H9 (cell line): Measurements from ENCODE around the gene HSPA12A. TPM values are rescaled to one million over a fixed set of nuclear protein-coding genes. Genes with fewer than 3 reads are reported as not detected.

Experiments
- DNase-seq: peaks from one replicate; pipeline ENCODE4 v3.0.0-alpha.2; 2017
- H2AFZ ChIP-seq: one replicate; pipeline ENCODE4 v1.6.1; 2013; ENCODE audit warnings: mild to moderate bottlenecking, low read length, control low read depth, moderate library complexity
- H2AK5ac ChIP-seq: 2 replicates; pipeline ENCODE4 v1.6.1; 2013; ENCODE audit warnings: low read length, control low read depth, mixed read lengths; ENCODE audit not compliant: insufficient read length
- H2BK120ac ChIP-seq: one replicate; pipeline ENCODE4 v1.6.1; 2013; ENCODE audit warnings: low read depth, mild to moderate bottlenecking, low read length, control low read depth, inconsistent platforms; ENCODE audit not compliant: poor library complexity, severe bottlenecking
- H2BK12ac ChIP-seq: 2 replicates; pipeline ENCODE4 v1.6.1; 2013; ENCODE audit warnings: low read length, control low read depth, mixed read lengths, low read depth; ENCODE audit not compliant: insufficient read length
- H2BK15ac ChIP-seq: 2 replicates; pipeline ENCODE4 v1.6.1; 2013; ENCODE audit warnings: low read depth, low read length, control low read depth
- H2BK20ac ChIP-seq: one replicate; pipeline ENCODE4 v1.6.1; 2013; ENCODE audit warnings: low read depth, mild to moderate bottlenecking, low read length, control low read depth, inconsistent platforms; ENCODE audit not compliant: poor library complexity, severe bottlenecking
- H2BK5ac ChIP-seq: 2 replicates; pipeline ENCODE4 v1.6.1; 2013; ENCODE audit warnings: low read length, control low read depth, mixed read lengths; ENCODE audit not compliant: insufficient read length
- H3K14ac ChIP-seq: 2 replicates; pipeline ENCODE4 v1.6.1; 2013; ENCODE audit warnings: low read length, control low read depth; ENCODE audit not compliant: insufficient read depth
- H3K18ac ChIP-seq: 2 replicates; pipeline ENCODE4 v1.6.1; 2013; ENCODE audit warnings: low read depth, mild to moderate bottlenecking, mixed read lengths, low read length, control low read depth; ENCODE audit not compliant: insufficient read length
- H3K23ac ChIP-seq: 2 replicates; pipeline ENCODE4 v1.6.1; 2013; ENCODE audit warnings: low read length, control low read depth, mixed read lengths, low read depth; ENCODE audit not compliant: insufficient read length
- H3K23me2 ChIP-seq: 2 replicates; pipeline ENCODE4 v1.6.1; 2013; ENCODE audit warnings: low read depth, mild to moderate bottlenecking, mixed read lengths, low read length, control low read depth; ENCODE audit not compliant: insufficient read length, poor library complexity, severe bottlenecking
- H3K27ac ChIP-seq: 2 replicates; pipeline ENCODE4 v1.5.1; 2013; ENCODE audit warnings: low read length, control low read depth, mixed read lengths, low read depth; ENCODE audit not compliant: insufficient read length
- H3K27me3 ChIP-seq: 2 replicates; pipeline ENCODE4 v1.6.1; 2013; ENCODE audit warnings: low read length, control low read depth, inconsistent platforms; ENCODE audit not compliant: insufficient read depth
- H3K4ac ChIP-seq: 2 replicates; pipeline ENCODE4 v1.6.1; 2013; ENCODE audit warnings: low read depth, mild to moderate bottlenecking, control low read depth, inconsistent platforms, low read length, moderate library complexity
- H3K4me1 ChIP-seq: 2 replicates; pipeline ENCODE4 v1.6.1; 2013; ENCODE audit warnings: low read length, control low read depth, inconsistent platforms; ENCODE audit not compliant: insufficient read depth
- H3K4me2 ChIP-seq: 2 replicates; pipeline ENCODE4 v1.6.1; 2013; ENCODE audit warnings: low read length, control low read depth, mixed read lengths; ENCODE audit not compliant: insufficient read length, insufficient read depth
- H3K56ac ChIP-seq: 2 replicates; pipeline ENCODE4 v1.6.1; 2013; ENCODE audit warnings: low read depth, mild to moderate bottlenecking, mixed read lengths, low read length, control low read depth; ENCODE audit not compliant: insufficient read length
- H3K79me1 ChIP-seq: 2 replicates; pipeline ENCODE4 v1.6.1; 2013; ENCODE audit warnings: low read depth, mild to moderate bottlenecking, moderate library complexity, low read length, control low read depth, inconsistent platforms; ENCODE audit not compliant: insufficient read depth, poor library complexity, severe bottlenecking
- H3K79me2 ChIP-seq: 2 replicates; pipeline ENCODE4 v1.6.1; 2013; ENCODE audit warnings: low read length, control low read depth, inconsistent platforms; ENCODE audit not compliant: insufficient read depth
- H3K9ac ChIP-seq: 2 replicates; pipeline ENCODE4 v1.6.1; 2013; ENCODE audit warnings: low read length, control low read depth, mixed read lengths; ENCODE audit not compliant: insufficient read length; ENCODE audit errors: extremely low read depth
- H3K9me3 ChIP-seq: one replicate; pipeline ENCODE4 v1.6.1; 2013; ENCODE audit warnings: low read depth, low read length, inconsistent platforms; ENCODE audit not compliant: control insufficient read depth
- H3T11ph ChIP-seq: one replicate; pipeline ENCODE4 v1.6.1; 2013; ENCODE audit warnings: mild to moderate bottlenecking, low read length, control low read depth, inconsistent platforms
- H4K20me1 ChIP-seq: one replicate; pipeline ENCODE4 v1.6.1; 2013; ENCODE audit not compliant: control insufficient read depth, insufficient read length, insufficient read depth
- H4K5ac ChIP-seq: 2 replicates; pipeline ENCODE4 v1.6.1; 2013; ENCODE audit warnings: low read depth, mild to moderate bottlenecking, mixed read lengths, low read length, control low read depth; ENCODE audit not compliant: insufficient read length
- H4K8ac ChIP-seq: replicated peaks from 2 replicates; pipeline ENCODE4 v1.6.1; 2013; ENCODE audit warnings: low read length, control low read depth, mixed read lengths, low read depth; ENCODE audit not compliant: insufficient read length
- H4K91ac ChIP-seq: 2 replicates; pipeline ENCODE4 v1.6.1; 2013; ENCODE audit warnings: low read depth, mild to moderate bottlenecking, moderate library complexity, mixed read lengths, low read length, control low read depth; ENCODE audit not compliant: insufficient read length
- H3K27ac Mint-ChIP-seq, 3 experiments: 2 replicates in 2 of 3; 3 replicates in 1 of 3; pipeline ENCODE4 v1.8.0; 2020 to 2021; ENCODE audit warnings: mixed read lengths in 3 of 3, mild to moderate bottlenecking in 1 of 3, moderate library complexity in 1 of 3
- H3K27me3 Mint-ChIP-seq: 2 replicates; pipeline ENCODE4 v1.8.0; 2021; ENCODE audit warnings: low read depth, mild to moderate bottlenecking, moderate library complexity, mixed read lengths
- H3K36me3 Mint-ChIP-seq, 3 experiments: 2 replicates in 2 of 3; 3 replicates in 1 of 3; pipeline ENCODE4 v1.8.0; 2020 to 2021; ENCODE audit warnings: low read depth in 3 of 3, mixed read lengths in 3 of 3; ENCODE audit not compliant: insufficient read depth in 1 of 3
- H3K4me1 Mint-ChIP-seq, 2 experiments: 2 replicates each; pipeline ENCODE4 v1.8.0; 2020; ENCODE audit warnings: mixed read lengths in 2 of 2
- H3K4me3 Mint-ChIP-seq, 2 experiments: 2 replicates in 1 of 2; 3 replicates in 1 of 2; pipeline ENCODE4 v1.8.0; 2020 to 2021; ENCODE audit warnings: mild to moderate bottlenecking in 2 of 2, mixed read lengths in 2 of 2, moderate library complexity in 1 of 2
- H3K9me3 Mint-ChIP-seq, 2 experiments: 2 replicates in 1 of 2; 3 replicates in 1 of 2; pipeline ENCODE4 v1.8.0; 2020; ENCODE audit warnings: mild to moderate bottlenecking in 2 of 2, mixed read lengths in 2 of 2, moderate library complexity in 1 of 2
- WGBS: extraction: QIAGEN DNeasy Blood & Tissue Kit; methylation state at CpG from one replicate; pipeline ENCODE4 v1.1.7; 2013; ENCODE audit warnings: missing lambda C conversion rate, low lambda C conversion rate, mixed read lengths; ENCODE audit not compliant: insufficient read length; ENCODE audit errors: extremely low coverage; 5-methylcytosine and 5-hydroxymethylcytosine counted together
- total RNA-seq: library from RNA; stranded (reverse); gene quantifications from 2 replicates; pipeline ENCODE4 v1.2.1, GENCODE V29; 2021
- TF ChIP-seq, protein P1 (sequence below): fragments of 200-600 bp; sonication (generic); conservative IDR thresholded peaks from 3 replicates; pipeline ENCODE4 v1.8.0; 2021; ENCODE audit warnings: antibody characterized with exemption, mild to moderate bottlenecking

HSPA12A gene
- total RNA-seq, 1 experiment from 2014 or later = 3.2 TPM

DNA sequence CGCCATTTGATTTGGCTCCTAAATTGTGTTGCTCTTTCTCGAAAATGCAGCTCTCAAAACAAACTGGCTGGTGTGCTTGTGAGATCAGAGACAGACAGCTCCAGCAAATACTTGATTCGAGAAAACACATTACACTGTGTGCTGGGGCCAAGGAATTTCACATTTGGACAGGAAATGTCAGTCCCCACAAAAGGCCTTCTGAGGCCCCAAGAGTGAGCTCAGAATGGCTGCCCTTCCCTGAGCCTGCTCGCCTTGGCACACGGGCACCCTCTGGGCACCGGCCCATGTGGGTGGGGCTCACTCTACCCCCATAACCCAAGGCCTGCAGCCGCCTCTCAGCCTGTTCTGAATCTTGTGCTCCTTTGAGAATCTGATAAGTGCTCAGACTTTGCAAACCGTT lies 13.9 kb upstream of the HSPA12A start:
- no peak overlapping the region for H2BK20ac ChIP-seq
- no peak overlapping the region for H2AFZ ChIP-seq
- H4K91ac ChIP-seq = no peak overlapping the region
- no peaks in the 10 kb centered on the region for H3K9me3 ChIP-seq
- H2BK12ac ChIP-seq = no peak overlapping the region
- Mint-ChIP-seq H3K27me3 (peaks cover 18% of the 10 kb centered on the region; the same call in 1 of the 2 replicates), H3K4me3 (no peak overlapping the region), H3K9me3 (peaks cover 2 to 3% of the 10 kb centered on the region in 2 experiments; a peak in 2 of 5 replicates), H3K27ac (no peak overlapping the region), H3K4me1 (peaks cover 5 to 7% of the 10 kb centered on the region in 2 experiments; a peak in 3 of 4 replicates), H3K36me3 (no peaks in the 10 kb centered on the region; a peak in 1 of 7 replicates)
- H4K5ac ChIP-seq = no peak overlapping the region
- no peaks in the 10 kb centered on the region for H3K4me1 ChIP-seq
- H3K56ac ChIP-seq = no peak overlapping the region
- no peak overlapping the region for H3T11ph ChIP-seq
- no peak overlapping the region for H3K4ac ChIP-seq
- H2BK15ac ChIP-seq = no peak overlapping the region
- H2BK120ac ChIP-seq = no peak overlapping the region
- no CpG with 5 or more reads among the region's 8 CpGs for WGBS
- H3K23me2 ChIP-seq = no peaks in the 10 kb centered on the region
- H3K79me1 ChIP-seq = no peaks in the 10 kb centered on the region
- TF ChIP-seq, protein P1, sequence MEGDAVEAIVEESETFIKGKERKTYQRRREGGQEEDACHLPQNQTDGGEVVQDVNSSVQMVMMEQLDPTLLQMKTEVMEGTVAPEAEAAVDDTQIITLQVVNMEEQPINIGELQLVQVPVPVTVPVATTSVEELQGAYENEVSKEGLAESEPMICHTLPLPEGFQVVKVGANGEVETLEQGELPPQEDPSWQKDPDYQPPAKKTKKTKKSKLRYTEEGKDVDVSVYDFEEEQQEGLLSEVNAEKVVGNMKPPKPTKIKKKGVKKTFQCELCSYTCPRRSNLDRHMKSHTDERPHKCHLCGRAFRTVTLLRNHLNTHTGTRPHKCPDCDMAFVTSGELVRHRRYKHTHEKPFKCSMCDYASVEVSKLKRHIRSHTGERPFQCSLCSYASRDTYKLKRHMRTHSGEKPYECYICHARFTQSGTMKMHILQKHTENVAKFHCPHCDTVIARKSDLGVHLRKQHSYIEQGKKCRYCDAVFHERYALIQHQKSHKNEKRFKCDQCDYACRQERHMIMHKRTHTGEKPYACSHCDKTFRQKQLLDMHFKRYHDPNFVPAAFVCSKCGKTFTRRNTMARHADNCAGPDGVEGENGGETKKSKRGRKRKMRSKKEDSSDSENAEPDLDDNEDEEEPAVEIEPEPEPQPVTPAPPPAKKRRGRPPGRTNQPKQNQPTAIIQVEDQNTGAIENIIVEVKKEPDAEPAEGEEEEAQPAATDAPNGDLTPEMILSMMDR = no peak
- no peaks in the 10 kb centered on the region for H4K20me1 ChIP-seq
- no peak overlapping the region for H2BK5ac ChIP-seq
- H2AK5ac ChIP-seq = no peak overlapping the region
- DNase-seq = no peak
- no peak overlapping the region for H3K23ac ChIP-seq
- H3K18ac ChIP-seq = no peak overlapping the region
- H3K9ac ChIP-seq = no peak overlapping the region
- H3K27ac ChIP-seq = no peak overlapping the region
- H3K14ac ChIP-seq = no peak overlapping the region
- no peaks in the 10 kb centered on the region for H3K79me2 ChIP-seq
- H3K27me3 ChIP-seq = no peaks in the 10 kb centered on the region
- H3K4me2 ChIP-seq = no peak overlapping the region
- H4K8ac ChIP-seq = no peak overlapping the region
